Skeletal muscle cell (primary cell): Measurements from ENCODE around the gene COX4I1.
A peak's percentile ranks its signal among the peaks of the same experiment; 100 is the strongest.
"Not testable (repeated sequence)": the region's sequence is repeated elsewhere in the genome, so short reads cannot be mapped to it uniquely, and the experiment has no call there.

ENCODE experiments used
- DNase-seq: peaks from one replicate; pipeline ENCODE4 v3.0.0-alpha.2; 2010; ENCODE audit warnings: low read depth
- H3K4me3 ChIP-seq: 2 replicates; pipeline ENCODE4 v1.5.1; 2011; ENCODE audit warnings: low read depth, mild to moderate bottlenecking, control low read depth, low read length, moderate library complexity

Gene COX4I1

GRCh38 chr16:85796152-85796551 lies 3.3 kb upstream of the COX4I1 start:
- DNase-seq = no peak
- no peak overlapping the region for H3K4me3 ChIP-seq

GRCh38 chr16:85796599-85796998 lies 2.9 kb upstream of the COX4I1 start:
- H3K4me3 ChIP-seq = no peak overlapping the region
- no peak for DNase-seq

- H3K4me3 ChIP-seq = peak overlapping the region; percentile 95
- DNase-seq = no peak
These were observed 1.2 kb upstream of the COX4I1 start for GRCh38 chr16:85798283-85798776.

GRCh38 chr16:85798901-85799496 lies 496 bp upstream of the COX4I1 start:
- H3K4me3 ChIP-seq = peak overlapping the region; percentile 95
- DNase-seq = no peak

GRCh38 chr16:85800321-85800669 lies 800 bp downstream of the COX4I1 start:
- DNase-seq = no peak
- peak overlapping the region; percentile 95 for H3K4me3 ChIP-seq

GRCh38 chr16:85803570-85803969 lies 4.1 kb downstream of the COX4I1 start:
- no peak for DNase-seq

GRCh38 chr16:85805442-85806045 lies 6.0 kb downstream of the COX4I1 start:
- DNase-seq = no peak
- H3K4me3 ChIP-seq = no peak overlapping the region

More at GRCh38 chr16:85803570-85803969, 4.1 kb downstream of the COX4I1 start:
- H3K4me3 ChIP-seq = no peak overlapping the region

- no peak for DNase-seq
- no peak overlapping the region for H3K4me3 ChIP-seq
These were observed 7.0 kb downstream of the COX4I1 start for GRCh38 chr16:85806539-85806938.

- DNase-seq, H3K4me3 ChIP-seq: not testable (repeated sequence)
These were observed 7.8 kb downstream of the COX4I1 start for GRCh38 chr16:85807340-85807739.

GRCh38 chr16:85808104-85808503 lies 8.6 kb downstream of the COX4I1 start:
- H3K4me3 ChIP-seq, DNase-seq: not testable (repeated sequence)

- no peak for DNase-seq
- H3K4me3 ChIP-seq = no peak overlapping the region
These were observed 9.4 kb downstream of the COX4I1 start for GRCh38 chr16:85808926-85809325.

- no peak for DNase-seq
- no peak overlapping the region for H3K4me3 ChIP-seq
These were observed 10.2 kb downstream of the COX4I1 start for GRCh38 chr16:85809645-85810044.

GRCh38 chr16:85810097-85810741 lies 10.7 kb downstream of the COX4I1 start:
- DNase-seq = no peak
- H3K4me3 ChIP-seq = no peak overlapping the region

- no peak for DNase-seq
- H3K4me3 ChIP-seq = no peak overlapping the region
These were observed 11.2 kb downstream of the COX4I1 start for GRCh38 chr16:85810742-85811115.

- DNase-seq = no peak
- H3K4me3 ChIP-seq = peak overlapping the region; percentile 7
These were observed 12.7 kb downstream of the COX4I1 start for GRCh38 chr16:85812031-85812807.

- H3K4me3 ChIP-seq = no peak overlapping the region
These were observed 13.6 kb downstream of the COX4I1 start for GRCh38 chr16:85812811-85813700.

GRCh38 chr16:85816159-85816558 lies 16.7 kb downstream of the COX4I1 start:
- H3K4me3 ChIP-seq = no peak overlapping the region
- no peak for DNase-seq

More at GRCh38 chr16:85812811-85813700, 13.6 kb downstream of the COX4I1 start:
- no peak for DNase-seq

- H3K4me3 ChIP-seq, DNase-seq: not testable (repeated sequence)
These were observed 17.7 kb downstream of the COX4I1 start for GRCh38 chr16:85817195-85817594.

GRCh38 chr16:85819245-85819644 lies 19.8 kb downstream of the COX4I1 start:
- DNase-seq = no peak
- H3K4me3 ChIP-seq = no peak overlapping the region
